Glutamatergic neuron (in vitro differentiated cells): Measurements from ENCODE around the gene ACSS1. TPM values are rescaled to one million over a fixed set of nuclear protein-coding genes. Genes with fewer than 3 reads are reported as not detected.

ENCODE experiments used
- DNase-seq: peaks from one replicate; pipeline ENCODE4 v3.0.0; 2022
- H3K27ac Mint-ChIP-seq: one replicate; pipeline ENCODE4 v1.8.0; 2020; ENCODE audit warnings: mild to moderate bottlenecking, mixed read lengths, inconsistent platforms; ENCODE audit not compliant: unreplicated experiment
- H3K27me3 Mint-ChIP-seq: one replicate; pipeline ENCODE4 v1.8.0; 2020; ENCODE audit warnings: mild to moderate bottlenecking, moderate library complexity, mixed read lengths, inconsistent platforms; ENCODE audit not compliant: unreplicated experiment
- H3K36me3 Mint-ChIP-seq: one replicate; pipeline ENCODE4 v1.8.0; 2020; ENCODE audit warnings: mild to moderate bottlenecking, mixed read lengths, inconsistent platforms; ENCODE audit not compliant: unreplicated experiment
- H3K4me1 Mint-ChIP-seq: one replicate; pipeline ENCODE4 v1.8.0; 2020; ENCODE audit warnings: mild to moderate bottlenecking, low read depth, mixed read lengths, inconsistent platforms; ENCODE audit not compliant: unreplicated experiment
- H3K4me3 Mint-ChIP-seq: one replicate; pipeline ENCODE4 v1.8.0; 2020; ENCODE audit warnings: mild to moderate bottlenecking, mixed read lengths, inconsistent platforms; ENCODE audit not compliant: unreplicated experiment
- H3K9me3 Mint-ChIP-seq: one replicate; pipeline ENCODE4 v1.8.0; 2020; ENCODE audit warnings: mild to moderate bottlenecking, moderate library complexity, mixed read lengths, inconsistent platforms; ENCODE audit not compliant: unreplicated experiment
- CTCF ChIP-seq: fragments of 200-600 bp; sonication (generic); IDR thresholded peaks from one replicate; pipeline ENCODE4 v1.5.0; 2021; ENCODE audit not compliant: partially characterized antibody, unreplicated experiment
- total RNA-seq: library from RNA; stranded (reverse); fragmentation: NEBNext Ultra II Directional; extraction: Animal tissue kit (Norgen Biotek cat#: 25700); gene quantifications from one replicate; pipeline ENCODE4 v1.2.1, GENCODE V29; 2021; ENCODE audit not compliant: unreplicated experiment

ACSS1 gene
- total RNA-seq, 1 donor from 2014 or later = not detected

- no peaks in the 10 kb centered on the region for H3K36me3 Mint-ChIP-seq
- no peaks in the 10 kb centered on the region for H3K27me3 Mint-ChIP-seq
- H3K27ac Mint-ChIP-seq = no peak overlapping the region
- peaks cover 7% of the 10 kb centered on the region for H3K9me3 Mint-ChIP-seq
- peak overlapping the region; percentile 31 for H3K4me3 Mint-ChIP-seq
- no peak for DNase-seq
- H3K4me1 Mint-ChIP-seq = peaks cover 42% of the 10 kb centered on the region
- TF ChIP-seq CTCF = no peak
Observed at GRCh38 chr20:24987873-24988835, 69.8 kb downstream of the ACSS1 start.

- no peak overlapping the region for H3K4me3 Mint-ChIP-seq
- no peak overlapping the region for H3K27ac Mint-ChIP-seq
- peaks cover 10% of the 10 kb centered on the region for H3K9me3 Mint-ChIP-seq
- TF ChIP-seq CTCF = no peak
- peaks cover 42% of the 10 kb centered on the region for H3K4me1 Mint-ChIP-seq
- no peak for DNase-seq
- H3K36me3 Mint-ChIP-seq = peaks cover 4% of the 10 kb centered on the region
- H3K27me3 Mint-ChIP-seq = peaks cover 2% of the 10 kb centered on the region
Observed at GRCh38 chr20:24987244-24987643, 70.7 kb downstream of the ACSS1 start.

- TF ChIP-seq CTCF = no peak
- Mint-ChIP-seq H3K27me3 (peaks cover 2% of the 10 kb centered on the region), H3K27ac (no peak overlapping the region), H3K9me3 (peaks cover 8% of the 10 kb centered on the region), H3K36me3 (peaks cover 7% of the 10 kb centered on the region), H3K4me1 (peaks cover 42% of the 10 kb centered on the region), H3K4me3 (no peak overlapping the region)
- no peak for DNase-seq
Observed at GRCh38 chr20:24986436-24987015, 71.4 kb downstream of the ACSS1 start.

- Mint-ChIP-seq H3K4me1 (peaks cover 38% of the 10 kb centered on the region), H3K27ac (no peak overlapping the region)
Observed at GRCh38 chr20:24985802-24986201, 72.1 kb downstream of the ACSS1 start.

More at GRCh38 chr20:24985802-24986201, 72.1 kb downstream of the ACSS1 start:
- peaks cover 2% of the 10 kb centered on the region for H3K27me3 Mint-ChIP-seq
- H3K36me3 Mint-ChIP-seq = peaks cover 14% of the 10 kb centered on the region
- DNase-seq = no peak
- no peak for TF ChIP-seq CTCF
- no peak overlapping the region for H3K4me3 Mint-ChIP-seq
- H3K9me3 Mint-ChIP-seq = peaks cover 9% of the 10 kb centered on the region
